Measurements from ENCODE around the gene MSI2. TPM values are rescaled to one million over a fixed set of nuclear protein-coding genes. Genes with fewer than 3 reads are reported as not detected.

MSI2 gene
- total and polyA plus RNA-seq, 8 donors: 35.0 to 49.5 (median 47.5) TPM

GRCh38 chr17:57666201-57666870, 410.0 kb downstream of the MSI2 start:
- Histone ChIP-seq H3K36me3 (no peaks in the 10 kb centered on the region), H3K4me3 (no peak overlapping the region), H3K9me3 (no peaks in the 10 kb centered on the region), H3K27ac (no peak overlapping the region), H3K27me3 (no peaks in the 10 kb centered on the region), H3K4me1 (peaks cover 2 to 18% of the 10 kb centered on the region in 2 donors)
- intact Hi-C loops (cut with DNase I): no loop called here
- TF ChIP-seq, protein P1, sequence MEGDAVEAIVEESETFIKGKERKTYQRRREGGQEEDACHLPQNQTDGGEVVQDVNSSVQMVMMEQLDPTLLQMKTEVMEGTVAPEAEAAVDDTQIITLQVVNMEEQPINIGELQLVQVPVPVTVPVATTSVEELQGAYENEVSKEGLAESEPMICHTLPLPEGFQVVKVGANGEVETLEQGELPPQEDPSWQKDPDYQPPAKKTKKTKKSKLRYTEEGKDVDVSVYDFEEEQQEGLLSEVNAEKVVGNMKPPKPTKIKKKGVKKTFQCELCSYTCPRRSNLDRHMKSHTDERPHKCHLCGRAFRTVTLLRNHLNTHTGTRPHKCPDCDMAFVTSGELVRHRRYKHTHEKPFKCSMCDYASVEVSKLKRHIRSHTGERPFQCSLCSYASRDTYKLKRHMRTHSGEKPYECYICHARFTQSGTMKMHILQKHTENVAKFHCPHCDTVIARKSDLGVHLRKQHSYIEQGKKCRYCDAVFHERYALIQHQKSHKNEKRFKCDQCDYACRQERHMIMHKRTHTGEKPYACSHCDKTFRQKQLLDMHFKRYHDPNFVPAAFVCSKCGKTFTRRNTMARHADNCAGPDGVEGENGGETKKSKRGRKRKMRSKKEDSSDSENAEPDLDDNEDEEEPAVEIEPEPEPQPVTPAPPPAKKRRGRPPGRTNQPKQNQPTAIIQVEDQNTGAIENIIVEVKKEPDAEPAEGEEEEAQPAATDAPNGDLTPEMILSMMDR (IDR thresholded peaks at IDR 0.05): no peak
- DNase-seq (no peak), ATAC-seq (no peak)

DNA sequence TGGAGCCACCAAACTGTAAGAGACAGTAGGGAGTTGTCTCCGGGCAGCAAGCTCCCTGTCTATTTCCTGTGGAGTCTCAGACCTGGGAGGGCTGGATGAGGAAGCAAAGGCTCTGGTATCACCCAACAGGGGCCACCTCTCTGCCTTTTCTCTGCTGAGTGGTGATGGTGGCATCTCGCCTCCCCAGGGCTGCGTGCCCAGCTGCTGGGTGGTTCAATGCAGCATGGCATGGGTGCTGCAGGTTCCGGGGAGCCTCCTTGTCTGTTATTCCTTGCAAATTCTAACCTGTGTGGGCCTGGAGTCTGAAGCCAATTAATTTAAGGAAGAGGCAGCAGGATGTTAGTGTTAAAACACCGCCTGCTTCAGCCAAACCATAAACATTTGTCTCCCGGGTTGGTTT, 410.6 kb downstream of the MSI2 start:
- Histone ChIP-seq H3K27ac (no peak overlapping the region), H3K4me1 (peaks cover 2 to 22% of the 10 kb centered on the region in 2 donors), H3K36me3 (no peaks in the 10 kb centered on the region), H3K27me3 (no peaks in the 10 kb centered on the region), H3K9me3 (no peaks in the 10 kb centered on the region), H3K4me3 (no peak overlapping the region)
- intact Hi-C loops (cut with DNase I): no loop called here
- ATAC-seq: no peak
- DNase-seq: no peak
- TF ChIP-seq, protein P1 (IDR thresholded peaks at IDR 0.05): no peak

DNA sequence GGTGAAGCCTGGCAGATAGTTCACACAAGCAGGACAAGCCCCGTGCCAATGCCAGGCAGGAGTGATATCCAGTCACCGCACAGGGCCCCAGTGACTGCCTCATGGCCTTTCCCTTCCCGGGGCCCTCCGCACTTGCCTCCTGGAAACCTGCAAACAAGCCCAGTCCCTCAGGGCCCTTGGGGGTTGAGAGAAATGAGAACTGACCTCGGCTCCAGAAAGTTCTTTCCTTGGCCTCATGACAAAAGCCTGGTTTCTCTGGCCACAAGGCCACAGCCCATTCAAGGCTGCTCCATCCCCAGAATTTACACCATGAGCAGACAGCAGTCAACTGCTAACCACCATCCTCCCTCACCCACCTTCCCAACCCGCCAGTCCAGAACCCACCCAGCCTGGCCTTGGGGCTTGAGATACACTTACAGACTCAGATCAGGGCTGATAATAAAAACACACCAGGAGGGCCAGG, 411.2 kb downstream of the MSI2 start:
- Histone ChIP-seq H3K4me3 (no peak overlapping the region), H3K27me3 (no peaks in the 10 kb centered on the region), H3K9me3 (no peaks in the 10 kb centered on the region), H3K36me3 (no peaks in the 10 kb centered on the region), H3K4me1 (peaks cover 2 to 23% of the 10 kb centered on the region in 2 donors), H3K27ac (no peak overlapping the region)
- no peak for ATAC-seq
- no peak for DNase-seq
- TF ChIP-seq, protein P1 (IDR thresholded peaks at IDR 0.05): no peak
- intact Hi-C loops (cut with DNase I): no loop called here

- intact Hi-C loops (cut with DNase I): no loop called here
- Histone ChIP-seq H3K4me1 (peaks cover under 1 to 17% of the 10 kb centered on the region in 2 donors), H3K27ac (no peak overlapping the region), H3K9me3 (no peaks in the 10 kb centered on the region), H3K36me3 (no peaks in the 10 kb centered on the region), H3K4me3 (no peak overlapping the region), H3K27me3 (no peaks in the 10 kb centered on the region)
- ATAC-seq (no peak), DNase-seq (no peak)
- TF ChIP-seq, protein P1 (IDR thresholded peaks at IDR 0.05): no peak
Observed at GRCh38 chr17:57668332-57668731, 412.0 kb downstream of the MSI2 start.

DNA sequence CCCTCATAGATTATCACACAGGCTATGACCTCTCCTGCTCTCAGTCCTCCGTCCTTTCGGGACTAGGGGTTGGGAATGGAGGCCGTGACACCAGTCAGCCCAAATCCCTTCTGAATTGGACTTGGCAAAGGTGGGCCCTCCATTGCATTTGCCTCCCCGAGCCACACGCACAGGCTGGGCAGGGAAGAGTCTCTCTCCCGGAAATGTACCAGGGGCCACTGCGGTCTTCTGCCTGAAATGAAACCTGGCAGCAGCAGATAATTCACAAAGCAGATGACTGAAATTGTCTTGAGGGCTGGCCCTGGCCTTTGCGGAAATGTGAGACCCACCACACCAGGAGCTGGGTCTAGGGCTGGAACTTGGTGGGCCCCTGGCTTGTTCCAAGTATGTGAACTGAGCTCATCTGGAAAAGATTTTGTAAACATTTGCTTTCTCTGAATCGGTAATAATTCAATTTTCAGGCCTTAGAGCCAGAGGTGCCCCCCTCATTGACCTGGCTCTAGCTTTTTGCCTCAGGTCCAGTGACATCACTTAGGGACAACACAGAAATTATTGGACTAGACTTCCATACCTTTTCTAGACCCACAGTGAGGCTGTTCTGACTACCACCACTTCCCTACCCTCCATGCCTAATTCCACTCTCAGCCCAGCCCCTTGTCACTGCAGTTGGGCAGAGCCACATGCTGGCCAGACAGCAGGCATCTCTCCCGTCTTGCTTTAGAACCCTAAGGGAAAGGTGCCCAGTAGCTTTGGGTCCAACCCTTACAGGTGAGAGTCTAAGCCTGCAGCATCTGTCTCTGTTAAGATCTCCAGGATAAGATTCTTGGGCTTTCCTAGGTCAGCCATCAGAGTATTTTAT, 413.6 kb downstream of the MSI2 start:
- Histone ChIP-seq H3K36me3 (no peaks in the 10 kb centered on the region), H3K27ac (no peak overlapping the region), H3K4me1 (peaks cover 0 to 13% of the 10 kb centered on the region in 2 donors), H3K4me3 (no peak overlapping the region), H3K27me3 (no peaks in the 10 kb centered on the region), H3K9me3 (no peaks in the 10 kb centered on the region)
- ATAC-seq: no peak
- TF ChIP-seq, protein P1 (IDR thresholded peaks at IDR 0.05): no peak
- no peak for DNase-seq
- intact Hi-C loops (cut with DNase I): no loop called here

Data from left lung (tissue), 10 donors.